ELF-1 (cell line): ENCODE measurements around the gene NCOA7.

Experiments used
- DNase-seq: peaks from one replicate; pipeline ENCODE4 v3.0.0-alpha.2; 2016; ENCODE audit warnings: low read depth, low spot score

Gene NCOA7, protein sequence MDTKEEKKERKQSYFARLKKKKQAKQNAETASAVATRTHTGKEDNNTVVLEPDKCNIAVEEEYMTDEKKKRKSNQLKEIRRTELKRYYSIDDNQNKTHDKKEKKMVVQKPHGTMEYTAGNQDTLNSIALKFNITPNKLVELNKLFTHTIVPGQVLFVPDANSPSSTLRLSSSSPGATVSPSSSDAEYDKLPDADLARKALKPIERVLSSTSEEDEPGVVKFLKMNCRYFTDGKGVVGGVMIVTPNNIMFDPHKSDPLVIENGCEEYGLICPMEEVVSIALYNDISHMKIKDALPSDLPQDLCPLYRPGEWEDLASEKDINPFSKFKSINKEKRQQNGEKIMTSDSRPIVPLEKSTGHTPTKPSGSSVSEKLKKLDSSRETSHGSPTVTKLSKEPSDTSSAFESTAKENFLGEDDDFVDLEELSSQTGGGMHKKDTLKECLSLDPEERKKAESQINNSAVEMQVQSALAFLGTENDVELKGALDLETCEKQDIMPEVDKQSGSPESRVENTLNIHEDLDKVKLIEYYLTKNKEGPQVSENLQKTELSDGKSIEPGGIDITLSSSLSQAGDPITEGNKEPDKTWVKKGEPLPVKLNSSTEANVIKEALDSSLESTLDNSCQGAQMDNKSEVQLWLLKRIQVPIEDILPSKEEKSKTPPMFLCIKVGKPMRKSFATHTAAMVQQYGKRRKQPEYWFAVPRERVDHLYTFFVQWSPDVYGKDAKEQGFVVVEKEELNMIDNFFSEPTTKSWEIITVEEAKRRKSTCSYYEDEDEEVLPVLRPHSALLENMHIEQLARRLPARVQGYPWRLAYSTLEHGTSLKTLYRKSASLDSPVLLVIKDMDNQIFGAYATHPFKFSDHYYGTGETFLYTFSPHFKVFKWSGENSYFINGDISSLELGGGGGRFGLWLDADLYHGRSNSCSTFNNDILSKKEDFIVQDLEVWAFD

DNA sequence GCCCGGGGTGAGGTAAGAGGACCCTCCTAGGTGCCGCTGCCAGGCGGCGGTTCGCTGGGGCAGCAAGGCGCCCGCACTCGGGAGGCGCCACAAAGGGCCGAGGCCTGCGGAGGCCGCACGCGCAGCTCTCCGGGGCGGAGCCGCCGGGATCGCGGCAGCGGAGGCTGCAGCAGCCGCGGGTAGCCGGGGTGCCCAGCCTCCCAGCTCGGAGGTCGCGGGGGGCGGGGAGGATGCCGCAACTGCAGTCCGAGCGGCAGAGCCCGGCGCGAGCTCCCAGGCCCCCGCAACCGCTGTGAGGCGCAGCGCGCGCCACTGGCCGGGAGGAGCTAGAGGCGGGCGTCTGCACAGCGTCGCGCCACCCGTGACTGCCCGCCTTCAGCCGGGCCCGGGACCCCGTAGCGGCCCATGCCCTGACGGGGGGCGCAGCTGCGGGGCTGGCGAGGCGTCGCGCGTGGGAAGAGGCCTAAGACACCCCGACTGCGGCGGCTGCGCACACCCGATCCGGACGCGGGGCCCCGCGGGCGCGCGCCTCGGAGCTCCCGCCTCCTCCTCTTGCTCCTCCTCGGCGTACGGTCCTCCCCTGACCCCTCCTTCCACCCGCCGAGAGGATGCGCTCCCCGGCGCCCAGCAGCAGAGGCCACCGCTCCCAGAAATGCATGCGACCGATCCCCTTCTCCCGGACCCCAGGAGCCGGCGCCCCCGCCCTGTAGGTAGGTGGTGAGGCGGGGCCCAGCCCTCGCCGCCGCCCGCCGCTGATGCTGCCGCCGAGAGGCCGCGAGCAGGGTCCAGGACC is at the start of gene NCOA7:
TSS of gene NCOA7 (plus strand) at position 603 of the 793 bp plus-strand sequence. CDS start 24,395 bp downstream, outside the sequence.
- DNase-seq: peak; percentile 76

DNA sequence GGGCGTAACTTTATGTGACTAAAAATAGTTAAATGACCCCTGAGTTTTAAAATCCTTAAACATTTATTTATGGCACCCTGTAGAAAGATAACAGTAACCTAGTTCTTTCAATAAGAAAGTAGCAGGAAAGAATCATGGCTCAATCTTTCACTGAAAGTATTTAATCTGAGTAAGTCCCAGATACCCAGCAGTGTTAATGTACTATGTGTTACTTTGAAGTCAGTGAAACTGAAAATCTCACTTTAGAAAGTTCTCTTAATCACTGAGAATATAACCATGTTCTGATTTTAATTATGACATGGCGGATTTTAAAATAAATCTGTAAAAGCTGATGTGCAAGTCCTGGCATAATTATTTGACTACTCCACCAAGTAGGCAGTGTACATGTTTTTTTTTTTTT is 49.4 kb upstream of the NCOA7 start:
- no peak for DNase-seq

DNA sequence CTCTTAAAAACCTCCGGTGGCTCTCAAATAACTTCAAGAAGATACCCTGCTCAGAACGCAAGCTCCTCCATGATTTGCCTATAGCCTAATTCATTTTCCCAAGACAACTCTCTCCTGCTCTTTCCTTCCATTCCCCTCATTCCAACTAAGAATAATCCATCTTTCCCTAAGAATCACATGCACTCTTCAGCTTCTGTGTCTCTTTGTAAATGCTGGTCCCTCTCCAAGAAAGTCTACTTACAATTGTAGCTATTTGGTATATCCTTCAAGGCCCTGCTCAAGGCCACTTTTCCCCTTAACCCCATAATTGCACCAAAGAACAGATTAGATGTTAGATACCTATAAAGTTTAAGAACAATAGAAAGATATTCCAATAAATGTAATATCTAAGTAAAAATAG is 48.7 kb upstream of the NCOA7 start:
- DNase-seq: no peak

GRCh38 chr6:125742464-125743120 is 48.2 kb upstream of the NCOA7 start:
- no peak for DNase-seq

DNA sequence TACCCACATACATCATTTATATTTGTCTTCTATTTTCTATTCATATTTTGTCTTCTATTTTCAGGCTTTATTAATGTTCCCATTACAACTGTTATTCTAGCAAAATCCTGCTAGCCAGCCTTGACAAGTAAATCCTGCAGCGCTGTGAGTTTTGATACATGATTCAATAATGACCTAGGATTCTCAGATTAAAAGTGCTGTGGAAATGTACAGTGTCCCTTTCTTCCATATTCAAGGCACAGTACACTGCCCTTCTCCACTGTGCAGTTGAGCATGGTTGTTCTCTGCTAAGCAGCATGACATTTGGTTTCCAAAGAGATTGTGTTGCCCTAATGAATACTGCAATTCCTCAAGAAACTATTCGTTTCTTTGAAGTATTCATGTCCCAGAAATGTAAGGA is 47.2 kb upstream of the NCOA7 start:
- no peak for DNase-seq

DNA sequence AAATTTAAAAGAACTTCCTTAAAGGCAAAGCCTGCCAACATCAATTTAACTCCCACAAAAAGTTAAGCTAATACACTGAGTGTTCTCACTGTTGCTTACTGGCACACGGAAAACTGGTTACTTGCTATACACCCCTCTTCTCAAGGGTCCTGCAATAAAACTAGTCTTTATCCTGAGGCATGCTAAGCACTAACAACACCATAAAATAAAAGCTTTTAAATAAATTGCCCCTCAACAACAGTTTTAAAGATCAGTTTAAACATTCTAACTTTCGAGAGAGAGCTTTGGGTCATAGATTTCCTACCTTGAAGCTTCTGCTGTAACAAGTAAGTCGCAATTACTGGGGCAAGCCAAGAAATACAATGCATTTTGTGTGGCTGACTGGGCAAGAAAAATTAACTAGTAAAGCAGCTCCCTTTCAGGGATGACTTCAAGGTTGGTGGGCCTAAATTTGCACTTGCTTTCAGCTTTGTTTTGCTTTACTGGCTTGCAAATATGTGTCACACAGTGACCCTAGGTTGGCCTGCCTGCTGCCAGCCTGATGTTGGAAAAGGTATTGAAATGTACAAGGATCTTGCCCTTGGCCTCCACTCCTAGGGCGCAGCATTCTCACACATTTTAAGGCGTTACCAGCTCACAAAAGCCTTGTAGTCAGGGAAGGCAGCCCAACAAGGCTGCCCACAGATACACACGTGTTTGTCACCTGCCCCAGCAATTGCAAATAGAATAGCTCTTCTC is 45.3 kb upstream of the NCOA7 start:
- peak; percentile 70 for DNase-seq

DNA sequence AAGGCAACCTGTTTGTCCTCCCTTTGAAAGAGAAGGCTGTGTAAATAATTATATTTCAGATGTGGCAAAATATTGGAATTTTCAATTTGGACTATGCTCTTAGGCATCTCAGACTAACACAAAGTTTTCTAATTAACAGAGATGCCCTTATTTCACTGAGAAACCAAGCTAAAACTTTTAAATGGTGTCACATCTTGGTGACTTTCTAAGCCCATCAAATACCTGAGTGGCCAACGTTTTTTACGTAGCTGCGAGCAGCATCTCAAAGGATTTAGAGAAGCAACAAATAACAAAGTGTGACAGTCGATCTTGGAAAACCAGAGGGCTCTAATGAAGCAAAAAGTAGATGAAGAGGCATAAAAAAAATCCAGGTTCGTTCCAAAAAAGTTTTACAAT is 44.7 kb upstream of the NCOA7 start:
- no peak for DNase-seq

DNA sequence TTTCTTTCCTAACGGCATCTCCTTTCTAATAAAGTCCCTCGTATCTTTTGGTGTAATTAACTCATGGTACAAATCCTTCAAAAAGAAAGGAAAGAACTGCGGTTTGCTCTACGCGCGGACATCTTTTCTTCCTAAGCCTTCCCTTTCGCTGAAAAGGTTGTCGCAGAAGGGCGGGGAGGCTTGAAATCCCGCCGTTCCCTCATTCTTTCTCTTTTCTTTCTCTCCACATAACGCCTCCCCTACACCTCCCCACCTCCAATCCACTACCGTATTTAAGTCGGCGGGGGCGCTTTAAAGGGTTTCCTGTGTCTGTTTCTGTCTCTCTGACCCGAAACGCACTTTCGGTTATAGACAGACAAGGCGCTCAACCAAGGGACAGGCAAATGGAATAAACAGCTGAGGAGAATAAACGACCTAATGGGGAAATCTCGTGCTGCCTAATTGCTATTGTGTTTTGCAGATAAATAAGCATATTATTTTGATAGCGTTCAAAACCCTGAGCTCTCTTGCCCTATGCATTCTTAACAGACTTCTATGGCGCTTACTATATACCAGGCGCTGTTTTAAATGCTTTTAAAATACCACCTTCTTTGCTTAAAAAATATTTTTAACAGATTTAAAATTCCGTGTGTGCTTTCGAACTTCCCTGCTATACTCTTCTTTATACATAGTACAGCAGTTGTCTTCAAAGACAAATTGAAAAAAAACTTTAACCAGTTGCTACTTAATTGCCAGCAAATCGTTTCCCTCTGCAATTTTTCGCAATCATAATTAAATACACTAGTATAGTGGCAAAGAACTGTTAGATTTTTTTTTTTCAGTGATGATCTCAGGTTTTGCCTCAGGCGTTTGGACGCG is 43.8 kb upstream of the NCOA7 start:
- DNase-seq: peak; percentile 92

- DNase-seq: peak; percentile 81
Measured at GRCh38 chr6:125747589-125748405, 43.0 kb upstream of the NCOA7 start.

- peak; percentile 59 for DNase-seq
Measured at GRCh38 chr6:125748406-125749172, 42.2 kb upstream of the NCOA7 start.

DNA sequence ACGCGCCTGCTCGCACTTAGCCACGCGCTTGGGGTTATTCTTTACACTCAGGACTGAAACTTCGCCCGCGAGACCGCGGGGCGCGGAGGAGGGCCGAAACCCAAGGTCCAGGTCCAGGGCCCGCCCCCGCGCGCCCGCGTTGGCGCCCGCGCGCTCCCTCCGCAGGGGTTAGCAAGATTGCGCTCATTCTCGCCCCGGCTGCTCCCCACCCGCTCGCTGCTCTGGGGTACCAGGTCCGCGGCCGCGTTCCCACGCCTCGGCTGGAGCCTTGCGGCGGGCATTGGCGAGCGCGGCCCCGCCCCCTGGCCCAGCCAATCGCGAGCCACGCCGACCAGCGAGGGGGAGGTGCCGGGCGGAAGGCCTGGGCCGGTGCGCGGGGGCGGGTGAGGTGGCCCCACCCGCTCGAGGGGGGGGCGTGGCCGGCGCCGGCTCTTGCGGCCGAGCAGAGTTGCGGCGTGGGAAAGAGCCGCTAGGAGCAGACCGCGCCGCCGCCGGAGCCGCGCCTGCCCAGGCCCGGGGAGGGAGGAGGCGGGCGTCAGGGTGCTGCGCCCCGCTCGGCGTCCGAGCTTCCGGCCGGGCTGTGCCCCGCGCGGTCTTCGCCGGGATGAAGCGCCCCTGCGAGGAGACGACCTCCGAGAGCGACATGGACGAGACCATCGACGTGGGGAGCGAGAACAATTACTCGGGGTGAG is 41.4 kb upstream of the NCOA7 start, which contains the start of gene HEY2:
TSS of gene HEY2 (plus strand) at position 460 of the 692 bp plus-strand sequence. CDS start at position 605, 145 bp downstream.
- DNase-seq: peak; percentile 92

- peak; percentile 70 for DNase-seq
Measured at GRCh38 chr6:125749865-125750691, 40.7 kb upstream of the NCOA7 start.

DNA sequence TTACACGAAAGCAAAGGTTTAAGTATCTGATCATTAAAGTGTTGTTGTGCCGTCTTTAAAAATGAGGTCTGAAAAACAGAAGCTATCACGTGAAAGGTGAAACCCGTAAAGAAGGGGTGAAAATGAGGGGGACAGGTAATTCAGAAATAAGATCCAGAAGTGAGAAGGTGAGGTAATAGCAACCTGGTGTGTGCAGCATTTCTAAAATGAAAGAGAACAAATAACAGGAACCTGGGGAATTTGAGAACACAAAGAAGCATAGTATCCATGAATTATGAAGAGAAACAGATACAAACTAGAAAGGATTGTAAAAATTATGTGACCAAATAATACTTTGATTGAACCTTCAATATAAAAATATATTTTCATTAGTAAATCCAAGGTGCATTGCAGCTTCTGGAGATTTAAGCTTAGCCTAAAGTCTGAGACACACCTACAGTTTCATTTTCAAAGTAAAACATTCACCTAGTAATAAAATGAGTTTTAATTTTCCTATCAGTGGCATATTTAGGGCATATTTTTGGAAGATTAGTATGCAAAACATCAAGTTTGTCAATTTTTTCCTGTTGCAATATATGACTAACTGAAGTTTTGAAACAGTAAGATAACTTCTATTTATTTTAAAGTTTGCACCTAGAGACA is 39.9 kb upstream of the NCOA7 start:
- no peak for DNase-seq

DNA sequence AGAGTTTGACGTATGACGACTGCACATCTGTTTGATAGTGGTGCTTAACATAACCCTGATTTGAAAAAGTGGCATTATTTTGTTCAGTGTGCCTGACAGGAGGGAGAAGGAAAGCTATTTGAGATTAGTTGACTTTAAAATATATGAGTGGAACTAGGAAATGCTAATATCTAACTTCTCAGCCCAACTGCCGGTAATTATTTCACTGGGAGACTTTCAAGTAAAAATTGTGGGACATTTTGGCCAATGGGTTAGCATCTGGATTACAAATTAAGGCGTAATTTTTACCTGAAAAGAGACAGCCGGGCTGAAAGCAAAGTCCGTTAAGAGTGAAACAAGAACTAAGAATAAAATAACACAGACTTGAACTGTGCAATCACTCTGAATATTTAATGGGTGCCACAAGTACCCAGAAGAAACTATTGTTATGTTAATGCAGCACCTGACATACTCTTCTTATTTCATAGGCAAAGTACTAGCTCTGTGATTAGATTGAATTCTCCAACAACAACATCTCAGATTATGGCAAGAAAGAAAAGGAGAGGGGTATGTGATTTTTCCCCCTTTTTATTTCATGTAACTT is 39.3 kb upstream of the NCOA7 start:
- DNase-seq: no peak

DNA sequence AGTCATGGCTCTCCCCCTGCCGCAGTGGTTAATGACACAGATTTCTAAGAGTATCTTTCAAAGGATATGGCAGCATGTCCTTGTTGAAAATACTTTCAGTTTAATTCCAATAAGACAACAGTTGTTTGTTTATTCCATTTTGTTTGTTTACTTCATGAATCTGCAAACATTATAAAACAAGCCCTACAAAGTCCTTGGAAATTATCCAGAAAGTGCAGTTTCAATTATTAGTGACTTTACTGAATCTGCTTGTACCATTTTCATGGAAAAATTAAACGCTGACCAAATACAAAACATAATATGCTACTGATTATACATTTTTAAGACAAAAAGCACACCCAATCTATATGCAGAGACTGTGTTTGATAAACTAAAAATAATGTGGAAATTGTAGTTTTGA is 38.0 kb upstream of the NCOA7 start:
- DNase-seq: no peak
